Measurements from ENCODE around the gene PDE2A. TPM values are rescaled to one million over a fixed set of nuclear protein-coding genes. Genes with fewer than 3 reads are reported as not detected.

PDE2A gene
- total RNA-seq, 4 donors from 2014 or later, result 13.4 to 26.6 (median 21.9) TPM

DNA sequence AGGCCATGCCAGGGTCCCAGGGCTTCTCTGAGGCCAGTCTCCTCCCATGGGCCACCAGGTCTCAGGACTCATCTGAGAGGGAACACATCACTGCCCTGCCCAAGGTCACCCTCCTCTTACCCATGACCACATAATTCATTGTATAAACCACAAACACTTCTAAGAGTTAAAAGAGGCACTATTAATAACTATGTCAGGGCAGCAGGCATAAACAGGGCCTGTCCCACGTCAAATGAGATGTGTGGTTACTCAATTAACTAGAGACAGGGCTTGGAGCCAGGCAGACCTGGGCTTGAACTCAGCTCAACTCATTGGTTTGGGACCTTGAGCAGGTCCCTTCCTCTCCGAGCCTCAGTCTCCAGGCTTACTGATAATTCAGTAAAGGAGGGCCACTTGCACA is 44.9 kb upstream of the PDE2A start:
- intact Hi-C loops (cut with DNase I; ENCODE audit: low total_unique reads), result no loop called here
- no peak for TF ChIP-seq POLR2A (IDR thresholded peaks at IDR 0.05)
- TF ChIP-seq CTCF (IDR thresholded peaks at IDR 0.05 in 4 of 5, conservative IDR thresholded peaks at IDR 0.05 in 1 of 5), result no peak
- ATAC-seq (peak; percentile 58 to 60), DNase-seq (peak; percentile 31 to 72)
- no peaks in the 10 kb centered on the region for H3K27me3 ChIP-seq
- no peak overlapping the region for H3K4me3 ChIP-seq
- no peaks in the 10 kb centered on the region for H3K9me3 ChIP-seq
- H3K36me3 ChIP-seq, result no peaks in the 10 kb centered on the region
- peaks cover 61 to 67% of the 10 kb centered on the region in 2 donors for H3K4me1 ChIP-seq
- in situ Hi-C loops (cut with MboI; ENCODE audit: low sequenced_read_pairs in 4 of 4), result loop anchor here in 1 of 4 donors (25.0 kb wide), 1 partner anchor 468 kb away; no protein-coding TSS in a partner anchor
- H3K27ac ChIP-seq, result peak overlapping the region; percentile 88 to 97 (median 90)

- ATAC-seq (no peak), DNase-seq (no peak)
- H3K9me3 ChIP-seq, result no peaks in the 10 kb centered on the region
- no peaks in the 10 kb centered on the region for H3K36me3 ChIP-seq
- in situ Hi-C loops (cut with MboI; ENCODE audit: low sequenced_read_pairs in 4 of 4), result loop anchor here in 1 of 4 donors (25.0 kb wide), 1 partner anchor 469 kb away; no protein-coding TSS in a partner anchor
- H3K4me1 ChIP-seq, result peaks cover 62 to 67% of the 10 kb centered on the region in 2 donors
- TF ChIP-seq CTCF (IDR thresholded peaks at IDR 0.05 in 4 of 5, conservative IDR thresholded peaks at IDR 0.05 in 1 of 5) (no peak), POLR2A (IDR thresholded peaks at IDR 0.05) (no peak)
- H3K4me3 ChIP-seq, result no peak overlapping the region
- no peaks in the 10 kb centered on the region for H3K27me3 ChIP-seq
- H3K27ac ChIP-seq, result peak overlapping the region in 3 of 4 donors; percentile 88 to 97 (median 90)
- intact Hi-C loops (cut with DNase I; ENCODE audit: low total_unique reads), result no loop called here
Measured at GRCh38 chr11:72718101-72718501, 43.9 kb upstream of the PDE2A start.

GRCh38 chr11:72716788-72717435 is 42.7 kb upstream of the PDE2A start:
- H3K36me3 ChIP-seq, result peaks cover 0 to 6% of the 10 kb centered on the region in 2 donors
- intact Hi-C loops (cut with DNase I; ENCODE audit: low total_unique reads), result no loop called here
- DNase-seq, result no peak

GRCh38 chr11:72716290-72716689 is 42.1 kb upstream of the PDE2A start:
- peaks cover 0 to 7% of the 10 kb centered on the region in 2 donors for H3K36me3 ChIP-seq
- peaks cover 56 to 59% of the 10 kb centered on the region in 2 donors for H3K4me1 ChIP-seq
- in situ Hi-C loops (cut with MboI; ENCODE audit: low sequenced_read_pairs in 4 of 4) (loop anchor here in 1 of 4 donors (25.0 kb wide), 1 partner anchor 471 kb away; no protein-coding TSS in a partner anchor), intact Hi-C loops (cut with DNase I; ENCODE audit: low total_unique reads) (no loop called here)
- H3K27ac ChIP-seq, result peak overlapping the region in 1 of 4 donors; percentile 22
- no peak for ATAC-seq
- TF ChIP-seq POLR2A (IDR thresholded peaks at IDR 0.05) (no peak), CTCF (IDR thresholded peaks at IDR 0.05 in 4 of 5, conservative IDR thresholded peaks at IDR 0.05 in 1 of 5) (no peak)
- H3K9me3 ChIP-seq, result no peaks in the 10 kb centered on the region
- DNase-seq, result no peak
- no peaks in the 10 kb centered on the region for H3K27me3 ChIP-seq
- no peak overlapping the region for H3K4me3 ChIP-seq

More at GRCh38 chr11:72716788-72717435, 42.7 kb upstream of the PDE2A start:
- no peaks in the 10 kb centered on the region for H3K27me3 ChIP-seq
- in situ Hi-C loops (cut with MboI; ENCODE audit: low sequenced_read_pairs in 4 of 4), result loop anchor here in 1 of 4 donors (25.0 kb wide), 1 partner anchor 470 kb away; no protein-coding TSS in a partner anchor
- H3K4me3 ChIP-seq, result no peak overlapping the region
- H3K9me3 ChIP-seq, result no peaks in the 10 kb centered on the region
- peak overlapping the region in 1 of 4 donors; percentile 22 for H3K27ac ChIP-seq
- no peak for TF ChIP-seq POLR2A (IDR thresholded peaks at IDR 0.05)
- no peak for TF ChIP-seq CTCF (IDR thresholded peaks at IDR 0.05 in 4 of 5, conservative IDR thresholded peaks at IDR 0.05 in 1 of 5)
- no peak for ATAC-seq
- peaks cover 61 to 62% of the 10 kb centered on the region in 2 donors for H3K4me1 ChIP-seq

All from gastrocnemius medialis (tissue), 4 donors.